T-helper 2 cell (primary cell): Measurements from ENCODE around the gene TLE4.
"Not testable (repeated sequence)": the region's sequence is repeated elsewhere in the genome, so short reads cannot be mapped to it uniquely, and the experiment has no call there.

Experiments used
- DNase-seq, 5 experiments: peaks; one replicate each; pipeline versions ENCODE4 v3.0.0 to v3.0.0-alpha.2; 2012 to 2022

Gene TLE4

GRCh38 chr9:79744521-79744920, 172.8 kb downstream of the TLE4 start:
- DNase-seq = no peak

- DNase-seq = no peak
These were observed 174.1 kb downstream of the TLE4 start for GRCh38 chr9:79745752-79746336.

DNA sequence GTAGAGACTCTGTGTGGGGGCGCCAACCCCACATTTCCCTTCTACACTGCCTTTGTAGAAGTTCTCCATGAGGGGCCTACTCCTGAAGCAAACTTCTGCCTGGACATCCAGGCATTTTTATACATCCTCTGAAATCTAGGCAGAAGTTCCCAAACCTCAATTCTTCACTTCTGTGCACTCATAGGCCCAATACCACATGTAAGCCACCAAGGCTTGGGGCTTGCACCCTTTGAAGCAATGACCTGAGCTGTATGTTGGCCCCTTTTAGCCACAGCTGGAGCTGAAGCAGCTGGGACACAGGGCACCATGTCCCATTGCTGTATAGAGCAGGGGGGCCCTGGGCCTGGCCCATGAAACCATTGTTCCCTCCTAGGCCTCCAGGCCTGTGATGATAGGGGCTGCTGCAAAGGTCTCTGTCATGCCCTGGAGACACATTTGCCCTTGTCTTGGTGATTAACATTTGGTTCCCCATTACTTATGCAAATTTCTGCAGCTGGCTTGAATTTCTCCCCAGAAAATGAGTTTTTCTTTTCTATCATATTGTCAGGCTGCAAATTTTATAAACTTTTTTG, 180.2 kb downstream of the TLE4 start:
- not testable (repeated sequence) for DNase-seq

GRCh38 chr9:79756414-79756813, 184.6 kb downstream of the TLE4 start:
- DNase-seq = peak in 1 of 5 experiments; percentile 75

DNA sequence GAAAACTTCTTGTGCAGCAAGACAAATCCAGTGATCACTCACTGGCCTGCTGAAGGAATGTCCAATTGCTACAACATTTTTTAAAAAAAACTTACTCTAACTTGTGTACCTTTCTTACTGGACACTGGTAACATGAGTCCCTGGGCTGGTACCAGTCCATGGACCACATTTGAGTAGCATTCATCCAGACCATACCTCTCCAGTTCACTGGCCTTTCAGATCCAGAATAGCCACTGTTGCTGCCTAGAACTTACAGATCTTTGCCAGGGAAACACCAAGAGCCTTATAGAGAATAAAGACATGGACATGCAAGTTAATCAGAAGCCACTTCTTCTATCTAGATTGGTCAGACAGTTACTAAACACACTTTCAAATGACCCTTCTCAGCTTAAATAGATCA, 185.3 kb downstream of the TLE4 start:
- no peak for DNase-seq

DNA sequence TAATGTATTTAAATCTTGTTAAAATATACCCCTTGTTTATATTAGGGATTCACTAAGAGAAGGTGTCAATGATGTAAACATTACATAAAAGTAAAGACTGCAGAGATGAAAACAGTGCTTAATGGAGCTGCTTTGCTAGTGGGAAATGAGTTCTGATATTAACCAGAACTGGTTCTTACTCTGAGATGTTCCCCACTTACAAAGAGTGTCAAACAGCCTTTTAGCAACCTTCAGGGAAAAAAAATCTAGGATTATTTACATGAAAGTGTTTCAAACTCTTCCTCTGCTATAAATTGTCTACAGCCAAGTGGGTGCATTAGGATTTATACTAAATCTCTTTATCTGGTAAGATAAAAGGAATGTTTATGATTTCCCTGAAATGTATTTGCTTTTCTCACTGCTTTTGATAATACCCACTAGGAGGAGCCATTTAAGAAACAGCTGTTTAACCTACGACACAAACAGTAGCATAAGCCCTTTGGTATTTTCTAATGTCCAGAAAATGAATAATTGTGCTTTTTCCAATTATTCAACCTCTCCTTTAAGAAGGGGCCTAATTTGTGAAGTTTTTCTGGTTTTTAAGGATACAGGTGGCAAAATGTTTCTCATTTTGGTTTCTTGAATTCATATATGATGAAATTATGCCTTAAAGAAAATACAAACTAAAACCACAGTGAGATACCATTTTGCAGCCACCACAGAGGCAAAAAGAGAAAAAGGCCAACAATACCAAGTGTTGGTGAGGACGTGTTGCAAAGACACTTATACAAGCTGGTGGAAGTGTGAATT, 186.3 kb downstream of the TLE4 start:
- peak in 1 of 5 experiments; percentile 8 for DNase-seq

DNA sequence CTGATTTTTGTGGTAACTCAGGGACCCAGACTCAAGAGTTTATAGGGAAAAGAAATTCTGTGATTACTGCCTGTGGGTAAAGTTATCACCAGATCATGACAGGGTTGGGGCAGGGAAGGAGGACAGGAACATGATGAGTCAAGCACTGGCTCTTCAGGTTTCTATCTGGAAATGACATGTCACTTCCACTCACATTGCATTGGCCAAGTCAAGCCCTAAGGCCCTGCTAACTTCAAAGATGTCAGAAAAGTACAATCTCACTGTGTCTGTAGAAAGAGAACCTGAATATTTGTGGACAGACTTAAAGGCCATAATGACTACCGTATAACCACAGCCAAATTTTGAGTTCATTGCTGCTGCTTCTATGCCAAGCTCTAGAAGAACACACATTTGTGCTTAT, 187.7 kb downstream of the TLE4 start:
- DNase-seq = peak in 1 of 5 experiments; percentile 81

GRCh38 chr9:79762070-79762469, 190.3 kb downstream of the TLE4 start:
- DNase-seq = no peak

DNA sequence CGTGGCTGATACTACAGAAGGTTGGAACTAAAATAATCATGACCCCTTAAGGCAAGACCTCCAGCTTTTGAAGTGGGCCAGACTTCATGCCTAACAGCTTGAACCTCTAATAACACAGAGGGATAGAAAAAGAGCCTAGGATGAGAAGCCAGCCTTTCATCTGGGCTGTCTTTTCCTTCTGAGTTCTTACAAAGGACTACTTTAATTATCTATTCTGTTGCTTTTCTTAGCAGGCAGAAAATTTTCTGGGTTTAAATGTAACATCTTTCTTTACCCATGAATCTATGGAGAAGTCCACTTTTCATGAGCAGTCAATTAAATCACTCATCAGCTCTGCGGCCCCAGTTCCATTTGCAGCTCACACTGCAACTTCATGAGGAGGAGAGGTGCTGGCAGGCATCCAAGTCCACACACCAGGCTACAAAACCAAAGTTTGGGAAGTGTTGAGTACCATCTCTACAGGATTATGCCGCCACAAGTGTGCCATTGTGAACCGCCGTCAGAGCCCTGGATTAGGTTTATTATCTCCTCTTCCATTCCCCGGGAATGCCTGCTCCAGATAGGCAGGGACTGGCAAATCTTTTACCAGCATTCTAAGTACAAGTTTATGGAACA, 192.0 kb downstream of the TLE4 start:
- DNase-seq = no peak

GRCh38 chr9:79764374-79764773, 192.6 kb downstream of the TLE4 start:
- DNase-seq = no peak

DNA sequence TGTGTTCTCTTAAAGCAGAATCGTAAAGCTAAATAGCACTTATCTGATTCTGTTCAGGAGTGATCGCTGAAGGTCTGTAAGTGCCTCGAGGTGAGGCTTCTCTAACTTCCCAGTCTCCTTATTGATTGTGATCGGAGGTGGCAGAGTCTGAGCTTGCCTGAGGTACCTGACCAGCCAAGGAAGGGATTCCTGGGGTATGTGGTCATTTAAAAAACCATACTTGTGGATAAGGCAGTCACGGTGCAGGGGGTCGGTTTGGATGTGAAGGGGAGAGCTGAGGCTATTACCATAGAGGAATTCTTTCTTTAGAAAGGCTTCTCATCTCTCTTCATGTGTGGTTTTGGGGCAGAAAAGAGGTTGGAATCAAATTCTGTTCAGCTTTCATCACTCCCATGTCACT, 193.7 kb downstream of the TLE4 start:
- no peak for DNase-seq

GRCh38 chr9:79766091-79766490, 194.3 kb downstream of the TLE4 start:
- no peak for DNase-seq

DNA sequence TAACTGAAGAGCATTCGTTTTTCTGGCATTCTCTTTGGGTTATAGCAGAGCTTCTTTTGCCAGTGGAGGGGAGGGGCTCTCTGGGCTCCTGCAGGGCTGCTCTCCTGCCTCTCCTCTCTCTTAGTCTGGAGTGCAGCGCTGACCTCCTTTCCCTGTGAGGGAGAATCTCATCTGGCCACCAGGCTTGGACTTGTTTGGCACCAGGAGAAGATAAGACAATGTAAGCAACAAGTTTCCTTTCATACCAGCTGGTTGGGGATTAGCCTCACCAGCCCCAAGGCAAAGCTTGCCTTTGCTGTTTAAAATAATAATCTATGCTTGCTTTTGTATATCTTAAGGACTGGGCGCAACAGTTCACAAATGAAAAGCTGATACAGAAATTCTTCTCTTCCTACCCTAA, 196.4 kb downstream of the TLE4 start:
- no peak for DNase-seq

- no peak for DNase-seq
These were observed 197.9 kb downstream of the TLE4 start for GRCh38 chr9:79769476-79770275.

DNA sequence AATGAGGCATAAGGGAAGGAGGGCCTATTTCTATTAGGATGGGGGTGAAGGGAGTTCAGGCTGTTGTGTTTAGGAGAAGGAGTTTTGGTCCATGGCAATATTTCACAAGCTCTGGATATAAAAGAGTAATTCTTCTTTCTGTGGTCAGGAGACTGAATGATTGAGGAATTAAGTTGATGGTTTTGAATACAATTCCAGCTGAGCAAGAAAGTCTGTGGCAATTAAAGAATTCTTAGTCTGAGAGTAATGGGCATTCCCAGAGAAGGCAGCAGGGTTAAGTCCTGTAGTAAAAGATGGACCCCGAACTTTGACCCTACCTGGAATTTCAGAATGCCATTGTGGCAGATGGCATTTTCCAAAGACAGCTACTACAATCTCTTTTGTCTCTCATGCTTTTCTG, 202.6 kb downstream of the TLE4 start:
- no peak for DNase-seq
